Aorta (tissue), 5 donors: ENCODE data around the gene SIGLEC1. TPM values are rescaled to one million over a fixed set of nuclear protein-coding genes. Genes with fewer than 3 reads are reported as not detected.
A peak's percentile ranks its signal among the peaks of the same experiment; 100 is the strongest.

Experiments used
- ATAC-seq: fragments of 200-7000 bp; cut with Tn5 transposase; one replicate; pipeline ENCODE4 v1.9.1; 2022; ENCODE audit warnings: moderate library complexity; ENCODE audit not compliant: low FRiP score
- DNase-seq, 2 donors: peaks; one replicate each; pipeline ENCODE4 v3.0.0-alpha.2; 2020
- H3K27ac ChIP-seq, 2 donors: one replicate each; pipeline ENCODE4 v1.5.1; 2013; ENCODE audit warnings: low read length in 2 of 2, mild to moderate bottlenecking in 2 of 2, moderate library complexity in 2 of 2, control low read depth in 1 of 2, inconsistent platforms in 1 of 2, low read depth in 1 of 2
- H3K27me3 ChIP-seq, 2 donors: one replicate each; pipeline ENCODE4 v1.6.1; 2013; ENCODE audit warnings: control low read depth in 1 of 2, low read length in 1 of 2, mild to moderate bottlenecking in 1 of 2, moderate library complexity in 1 of 2; ENCODE audit not compliant: insufficient read depth in 2 of 2, control insufficient read depth in 1 of 2
- H3K36me3 ChIP-seq, 2 donors: one replicate each; pipeline ENCODE4 v1.6.1; 2013; ENCODE audit warnings: control low read depth in 1 of 2, low read length in 1 of 2, mild to moderate bottlenecking in 1 of 2; ENCODE audit not compliant: insufficient read depth in 2 of 2, control insufficient read depth in 1 of 2
- H3K4me1 ChIP-seq, 2 donors: one replicate each; pipeline ENCODE4 v1.6.1; 2013; ENCODE audit warnings: low read length in 2 of 2, control low read depth in 1 of 2, mild to moderate bottlenecking in 1 of 2, moderate library complexity in 1 of 2; ENCODE audit not compliant: insufficient read depth in 2 of 2, control insufficient read depth in 1 of 2
- H3K4me3 ChIP-seq, 2 donors: one replicate each; pipeline ENCODE4 v1.5.1; 2013; ENCODE audit warnings: low read length in 2 of 2, control low read depth in 1 of 2, mild to moderate bottlenecking in 1 of 2
- H3K9me3 ChIP-seq: one replicate; pipeline ENCODE4 v1.6.1; 2013; ENCODE audit warnings: mild to moderate bottlenecking, low read length; ENCODE audit not compliant: control insufficient read depth
- WGBS, 2 donors: extraction: QIAGEN DNeasy Blood & Tissue Kit; methylation state at CpG; one replicate each; pipeline ENCODE4 v1.1.7; 2013; 5-methylcytosine and 5-hydroxymethylcytosine counted together
- intact Hi-C, 2 donors: fragments of 100-400 bp; cut with DNase I; formaldehyde crosslinking; loops; one replicate each; pipeline versions ENCODE4 v1.14.2 to v1.15.0; 2022
- polyA plus RNA-seq, 2 donors: library from polyadenylated mRNA; stranded (reverse); fragments of 200-250 nt; gene quantifications; one replicate each; pipeline ENCODE4 v1.2.3, GENCODE V29; 2013
- total RNA-seq, 2 donors: library from RNA; stranded (reverse); fragmentation: NEBNext Ultra II Directional; extraction: Animal tissue kit (Norgen Biotek cat#: 25700); gene quantifications; one replicate each; pipeline ENCODE4 v1.2.1, GENCODE V29; 2021
- donor health status: healthy with polysubstance abuse.
- donor health status: Bipolar disorder and iron deficiency.
- donor health status: DM: no; HTN: no; CAD: no.
- donor health status: DM: no; HTN: no; CAD: no.
- donor health status: DM: yes; HTN: yes; CAD: no.

The SIGLEC1 gene
- total and polyA plus RNA-seq, 4 donors: 2.8 to 55.8 (median 10.7) TPM

GRCh38 chr20:3748073-3748472 lies 35.7 kb upstream of the SIGLEC1 start:
- WGBS, 2 donors: 94 to 95% methylated on average over 16 of the region's 16 CpGs
- Histone ChIP-seq H3K27me3 (no peaks in the 10 kb centered on the region), H3K27ac (no peak overlapping the region), H3K4me3 (no peak overlapping the region), H3K4me1 (no peaks in the 10 kb centered on the region), H3K36me3 (no peaks in the 10 kb centered on the region), H3K9me3 (no peaks in the 10 kb centered on the region)
- no peak for DNase-seq
- intact Hi-C loops: no loop called here
- ATAC-seq: no peak

- H3K36me3 ChIP-seq: no peaks in the 10 kb centered on the region
- H3K9me3 ChIP-seq: no peaks in the 10 kb centered on the region
- 92 to 96% methylated on average over 2 of the region's 2 CpGs for WGBS, 2 donors
- no peak overlapping the region for H3K27ac ChIP-seq
- intact Hi-C loops: no loop called here
- H3K27me3 ChIP-seq: no peaks in the 10 kb centered on the region
- no peaks in the 10 kb centered on the region for H3K4me1 ChIP-seq
- ATAC-seq (no peak), DNase-seq (no peak)
- no peak overlapping the region for H3K4me3 ChIP-seq
These were observed 35.1 kb upstream of the SIGLEC1 start for GRCh38 chr20:3747471-3747870.

DNA sequence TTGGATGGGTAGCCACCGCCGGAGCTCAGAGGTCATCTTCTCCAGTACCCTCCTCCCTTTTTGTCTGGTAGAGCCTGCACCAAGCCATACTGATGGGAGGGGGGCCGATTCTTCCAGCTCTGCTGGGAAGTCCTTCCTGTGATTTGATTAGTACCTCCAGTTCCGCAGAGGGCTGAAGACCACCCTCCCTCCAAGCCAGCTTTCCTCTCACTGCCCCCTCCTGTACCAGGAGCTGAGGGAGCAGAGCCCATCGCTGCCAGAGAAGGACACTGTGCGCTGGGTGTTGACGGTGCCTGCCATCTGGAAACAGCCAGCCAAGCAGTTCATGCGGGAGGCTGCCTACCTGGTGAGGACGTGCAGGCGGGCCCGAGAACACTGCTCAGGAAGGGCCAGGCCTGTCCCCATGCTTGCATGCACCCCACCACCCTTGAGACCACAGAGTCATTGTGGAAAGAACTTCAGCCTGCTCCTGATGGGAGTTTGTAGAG lies 33.3 kb upstream of the SIGLEC1 start:
- Histone ChIP-seq H3K9me3 (no peaks in the 10 kb centered on the region), H3K27me3 (no peaks in the 10 kb centered on the region), H3K4me3 (no peak overlapping the region), H3K36me3 (no peaks in the 10 kb centered on the region), H3K27ac (no peak overlapping the region), H3K4me1 (no peaks in the 10 kb centered on the region)
- DNase-seq (no peak), ATAC-seq (no peak)
- intact Hi-C loops: no loop called here
- 59 to 65% methylated on average over 11 of the region's 11 CpGs for WGBS, 2 donors

DNA sequence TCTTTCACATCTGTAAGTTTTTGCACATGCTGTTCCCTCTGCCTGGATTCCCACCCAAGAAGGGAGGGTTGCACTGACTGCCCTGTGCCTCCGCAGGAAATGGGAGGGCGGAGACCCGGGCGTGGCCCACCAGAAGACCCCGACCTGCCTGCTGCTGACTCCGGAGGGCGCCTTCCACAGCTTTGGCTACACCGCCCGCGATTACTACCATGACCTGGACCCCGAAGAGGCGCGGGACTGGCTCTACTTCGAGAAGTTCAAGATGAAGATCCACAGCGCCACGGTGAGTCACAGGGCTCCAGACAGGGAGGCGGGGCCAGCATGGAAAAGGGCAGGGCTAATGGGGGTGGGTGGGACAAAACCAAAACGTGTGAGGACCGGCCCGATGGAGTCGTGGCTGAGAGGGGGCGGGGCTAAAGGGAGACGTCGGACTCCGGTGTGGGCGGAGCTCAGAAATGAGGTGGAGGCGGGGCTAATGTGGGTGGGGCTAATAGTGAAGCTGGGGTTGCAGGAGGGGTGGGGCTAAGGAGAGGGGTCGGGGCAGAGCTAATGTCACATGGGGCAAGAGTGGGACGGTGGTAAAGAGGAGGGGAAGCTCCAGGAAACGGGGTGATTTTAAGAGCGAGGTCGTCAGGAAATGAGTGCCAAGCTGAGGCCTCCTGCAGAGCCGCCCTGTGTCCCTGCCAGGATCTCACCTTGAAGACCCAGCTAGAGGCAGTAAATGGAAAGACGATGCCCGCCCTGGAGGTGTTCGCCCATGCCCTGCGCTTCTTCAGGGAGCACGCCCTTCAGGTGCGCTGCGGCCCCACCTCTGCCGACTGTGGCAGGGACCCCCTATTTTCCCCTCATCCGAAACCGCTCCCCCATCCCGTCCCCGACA lies 32.6 kb upstream of the SIGLEC1 start:
- WGBS, 2 donors: 22 to 29% methylated on average over 45 of the region's 45 CpGs
- H3K27me3 ChIP-seq: no peaks in the 10 kb centered on the region
- DNase-seq (peak in 1 of 2 donors; percentile 84), ATAC-seq (peak; percentile 42)
- no peak overlapping the region for H3K27ac ChIP-seq
- H3K9me3 ChIP-seq: no peaks in the 10 kb centered on the region
- no peaks in the 10 kb centered on the region for H3K36me3 ChIP-seq
- no peak overlapping the region for H3K4me3 ChIP-seq
- H3K4me1 ChIP-seq: no peaks in the 10 kb centered on the region
- intact Hi-C loops: no loop called here

DNA sequence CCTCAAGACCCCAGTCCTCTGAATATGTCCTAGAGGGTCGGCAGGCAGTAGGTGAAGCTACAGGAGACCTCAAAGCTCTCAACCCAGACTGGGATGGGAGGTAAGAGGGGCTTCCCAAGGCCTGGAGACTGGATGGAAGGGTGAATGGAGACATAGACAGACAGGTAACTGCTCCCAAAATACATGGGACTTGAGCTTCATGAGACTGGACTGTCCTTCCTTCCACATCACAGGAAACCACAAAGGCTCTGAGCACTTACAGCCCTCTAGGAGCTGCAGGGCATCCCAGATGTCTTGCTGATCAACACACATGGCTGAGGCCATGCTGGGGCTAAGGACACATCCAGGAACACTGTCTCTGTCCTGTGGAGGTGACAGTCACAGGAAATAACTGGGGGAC lies 31.6 kb upstream of the SIGLEC1 start:
- ATAC-seq: no peak
- no peak for DNase-seq
- 87 to 100% methylated on average over 1 of the region's 1 CpG for WGBS, 2 donors
- no peaks in the 10 kb centered on the region for H3K27me3 ChIP-seq
- intact Hi-C loops: no loop called here
- H3K4me1 ChIP-seq: no peaks in the 10 kb centered on the region
- no peak overlapping the region for H3K27ac ChIP-seq
- no peaks in the 10 kb centered on the region for H3K9me3 ChIP-seq
- no peak overlapping the region for H3K4me3 ChIP-seq
- no peaks in the 10 kb centered on the region for H3K36me3 ChIP-seq

GRCh38 chr20:3743251-3743650 lies 30.9 kb upstream of the SIGLEC1 start:
- WGBS, 2 donors: 68 to 94% methylated on average over 2 of the region's 2 CpGs
- H3K4me1 ChIP-seq: no peaks in the 10 kb centered on the region
- no peak for ATAC-seq
- no peak overlapping the region for H3K4me3 ChIP-seq
- H3K9me3 ChIP-seq: no peaks in the 10 kb centered on the region
- intact Hi-C loops: no loop called here
- H3K36me3 ChIP-seq: no peaks in the 10 kb centered on the region
- H3K27ac ChIP-seq: no peak overlapping the region
- no peaks in the 10 kb centered on the region for H3K27me3 ChIP-seq
- DNase-seq: no peak

GRCh38 chr20:3741836-3742458 lies 29.5 kb upstream of the SIGLEC1 start:
- WGBS, 2 donors: 82 to 87% methylated on average over 6 to 7 of the region's 7 CpGs
- intact Hi-C loops: no loop called here
- no peaks in the 10 kb centered on the region for H3K36me3 ChIP-seq
- H3K4me3 ChIP-seq: no peak overlapping the region
- no peak for ATAC-seq
- peak in 1 of 2 donors; percentile 38 for DNase-seq
- no peaks in the 10 kb centered on the region for H3K9me3 ChIP-seq
- no peaks in the 10 kb centered on the region for H3K4me1 ChIP-seq
- H3K27me3 ChIP-seq: no peaks in the 10 kb centered on the region
- H3K27ac ChIP-seq: no peak overlapping the region

DNA sequence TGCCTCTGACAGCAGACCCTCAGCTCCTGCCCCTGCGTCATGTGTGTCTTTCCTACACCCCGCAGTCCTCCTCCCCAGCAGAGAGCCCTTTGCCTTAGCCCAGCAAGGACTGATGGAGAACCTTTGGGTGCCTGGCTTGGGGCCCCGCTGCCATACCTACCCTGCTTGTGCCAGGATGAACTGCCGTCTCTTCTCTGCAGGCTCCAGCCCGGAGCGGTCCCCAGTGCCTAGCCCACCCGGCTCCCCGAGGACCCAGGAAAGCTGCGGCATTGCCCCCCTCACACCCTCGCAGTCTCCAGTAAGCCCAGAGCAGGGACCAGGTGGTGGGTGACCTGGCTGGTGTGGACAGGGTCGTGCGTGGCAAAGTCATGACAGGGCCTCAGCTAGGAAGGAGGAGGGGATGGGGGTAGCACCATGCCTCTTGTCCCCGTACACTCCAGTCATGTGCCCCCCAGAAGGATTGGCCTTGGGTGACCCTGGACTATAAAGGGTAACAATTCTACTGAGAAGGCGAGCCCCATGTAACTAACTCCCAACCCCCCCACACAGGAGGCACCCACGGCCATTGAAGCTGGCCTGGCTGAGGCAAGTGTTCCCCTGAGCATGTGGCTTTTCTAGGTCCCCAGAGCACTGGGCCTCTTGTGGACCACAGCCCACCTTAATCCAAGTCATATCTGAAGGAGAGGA lies 28.4 kb upstream of the SIGLEC1 start:
- intact Hi-C loops: no loop called here
- ATAC-seq (no peak), DNase-seq (peak in 1 of 2 donors; percentile 34)
- Histone ChIP-seq H3K4me3 (no peak overlapping the region), H3K9me3 (no peaks in the 10 kb centered on the region), H3K27ac (no peak overlapping the region), H3K36me3 (no peaks in the 10 kb centered on the region), H3K27me3 (no peaks in the 10 kb centered on the region), H3K4me1 (no peaks in the 10 kb centered on the region)
- WGBS, 2 donors: 92 to 93% methylated on average over 15 of the region's 15 CpGs
